ENCODE measurements around the gene PLCXD1. TPM values are rescaled to one million over a fixed set of nuclear protein-coding genes. Genes with fewer than 3 reads are reported as not detected.
"Not testable (repeated sequence)": the region's sequence is repeated elsewhere in the genome, so short reads cannot be mapped to it uniquely, and the experiment has no call there.

The PLCXD1 gene
- total RNA-seq, 1 donor from 2014 or later: 25.9 TPM

GRCh38 chrX:327660-328126 is 46.5 kb downstream of the PLCXD1 start:
- Mint-ChIP-seq H3K4me3 (ENCODE audit: unreplicated experiment) (no peak overlapping the region), H3K4me1 (ENCODE audit: low read depth, unreplicated experiment) (peaks cover 4% of the 10 kb centered on the region), H3K27me3 (ENCODE audit: low read depth, unreplicated experiment) (no peaks in the 10 kb centered on the region), H3K9me3 (ENCODE audit: unreplicated experiment) (no peaks in the 10 kb centered on the region), H3K27ac (ENCODE audit: unreplicated experiment) (no peak overlapping the region), H3K36me3 (ENCODE audit: low read depth, unreplicated experiment) (no peaks in the 10 kb centered on the region)
- H3K9ac ChIP-seq (ENCODE audit: low read length): no peak overlapping the region
- peaks cover 4% of the 10 kb centered on the region for H4K20me1 ChIP-seq (ENCODE audit: insufficient read depth, low read length)
- H3K4me1 ChIP-seq (ENCODE audit: insufficient read depth, low read length): peaks cover 10% of the 10 kb centered on the region
- no peak overlapping the region for H3K4me3 ChIP-seq (ENCODE audit: insufficient read depth, low read depth, low read length)
- no peaks in the 10 kb centered on the region for H3K9me3 ChIP-seq (ENCODE audit: insufficient read depth, low read depth, low read length)
- no peak overlapping the region for H2AFZ ChIP-seq (ENCODE audit: low read depth, low read length)
- H3K27ac ChIP-seq (ENCODE audit: low read depth, low read length): no peak overlapping the region
- H3K79me2 ChIP-seq (ENCODE audit: insufficient read depth, low read length): no peaks in the 10 kb centered on the region
- no peak for DNase-seq (ENCODE audit: low read depth)
- FAIRE-seq: no peak
- no peaks in the 10 kb centered on the region for H3K27me3 ChIP-seq (ENCODE audit: insufficient read depth, low read length)
- no peak overlapping the region for H3K4me2 ChIP-seq (ENCODE audit: low read length)
- TF ChIP-seq CTCF (IDR thresholded peaks at IDR 0.05; ENCODE audit: insufficient read depth, low read depth, low read length): no peak
- no peak for TF ChIP-seq EZH2 (IDR thresholded peaks at IDR 0.05; ENCODE audit: insufficient read depth, low read length)
- H3K36me3 ChIP-seq (ENCODE audit: insufficient read depth, low read length): no peaks in the 10 kb centered on the region

- H4K20me1 ChIP-seq (ENCODE audit: insufficient read depth, low read length): no peaks in the 10 kb centered on the region
- no peak for FAIRE-seq
- no peak overlapping the region for H3K4me3 Mint-ChIP-seq (ENCODE audit: unreplicated experiment)
Measured at GRCh38 chrX:329291-329910, 48.2 kb downstream of the PLCXD1 start.

GRCh38 chrX:330141-330725 is 49.1 kb downstream of the PLCXD1 start:
- not testable (repeated sequence) for H3K27me3 Mint-ChIP-seq (ENCODE audit: low read depth, unreplicated experiment); H3K9me3 Mint-ChIP-seq (ENCODE audit: unreplicated experiment); H3K9me3 ChIP-seq (ENCODE audit: insufficient read depth, low read depth, low read length); DNase-seq (ENCODE audit: low read depth); H3K27ac ChIP-seq (ENCODE audit: low read depth, low read length); H3K36me3 Mint-ChIP-seq (ENCODE audit: low read depth, unreplicated experiment); H2AFZ ChIP-seq (ENCODE audit: low read depth, low read length); H3K4me1 Mint-ChIP-seq (ENCODE audit: low read depth, unreplicated experiment); H3K27me3 ChIP-seq (ENCODE audit: insufficient read depth, low read length); FAIRE-seq; H3K36me3 ChIP-seq (ENCODE audit: insufficient read depth, low read length); H3K4me3 Mint-ChIP-seq (ENCODE audit: unreplicated experiment); H3K79me2 ChIP-seq (ENCODE audit: insufficient read depth, low read length); H3K4me2 ChIP-seq (ENCODE audit: low read length); H3K27ac Mint-ChIP-seq (ENCODE audit: unreplicated experiment); H3K9ac ChIP-seq (ENCODE audit: low read length); H3K4me1 ChIP-seq (ENCODE audit: insufficient read depth, low read length); H4K20me1 ChIP-seq (ENCODE audit: insufficient read depth, low read length); H3K4me3 ChIP-seq (ENCODE audit: insufficient read depth, low read depth, low read length)

More at GRCh38 chrX:329291-329910, 48.2 kb downstream of the PLCXD1 start:
- Histone ChIP-seq H3K4me2 (ENCODE audit: low read length) (no peak overlapping the region), H3K36me3 (ENCODE audit: insufficient read depth, low read length) (no peaks in the 10 kb centered on the region), H3K4me3 (ENCODE audit: insufficient read depth, low read depth, low read length) (no peak overlapping the region), H2AFZ (ENCODE audit: low read depth, low read length) (no peak overlapping the region), H3K27ac (ENCODE audit: low read depth, low read length) (no peak overlapping the region), H3K79me2 (ENCODE audit: insufficient read depth, low read length) (no peaks in the 10 kb centered on the region), H3K9ac (ENCODE audit: low read length) (no peak overlapping the region), H3K27me3 (ENCODE audit: insufficient read depth, low read length) (no peaks in the 10 kb centered on the region), H3K4me1 (ENCODE audit: insufficient read depth, low read length) (peaks cover 8% of the 10 kb centered on the region), H3K9me3 (ENCODE audit: insufficient read depth, low read depth, low read length) (no peaks in the 10 kb centered on the region)
- no peaks in the 10 kb centered on the region for H3K27me3 Mint-ChIP-seq (ENCODE audit: low read depth, unreplicated experiment)
- no peak for DNase-seq (ENCODE audit: low read depth)
- no peak for TF ChIP-seq CTCF (IDR thresholded peaks at IDR 0.05; ENCODE audit: insufficient read depth, low read depth, low read length)
- no peak for TF ChIP-seq EZH2 (IDR thresholded peaks at IDR 0.05; ENCODE audit: insufficient read depth, low read length)
- H3K27ac Mint-ChIP-seq (ENCODE audit: unreplicated experiment): no peak overlapping the region
- no peaks in the 10 kb centered on the region for H3K36me3 Mint-ChIP-seq (ENCODE audit: low read depth, unreplicated experiment)
- peaks cover 2% of the 10 kb centered on the region for H3K4me1 Mint-ChIP-seq (ENCODE audit: low read depth, unreplicated experiment)
- no peaks in the 10 kb centered on the region for H3K9me3 Mint-ChIP-seq (ENCODE audit: unreplicated experiment)
